Skeletal muscle tissue (tissue), 4 donors: ENCODE data around the gene ARHGDIB. TPM values are rescaled to one million over a fixed set of nuclear protein-coding genes. Genes with fewer than 3 reads are reported as not detected.

Source experiments
- H3K27ac ChIP-seq: one replicate; pipeline ENCODE4 v1.7.0; 2013; ENCODE audit warnings: mild to moderate bottlenecking, low read depth, low read length, inconsistent platforms
- H3K27me3 ChIP-seq, 3 donors: one replicate each; pipeline ENCODE4 v1.7.0; 2013; ENCODE audit warnings: low read length in 3 of 3; ENCODE audit not compliant: control insufficient read depth in 3 of 3, insufficient read depth in 3 of 3
- H3K36me3 ChIP-seq, 3 donors: one replicate each; pipeline ENCODE4 v1.7.0; 2013; ENCODE audit warnings: low read length in 3 of 3; ENCODE audit not compliant: control insufficient read depth in 3 of 3, insufficient read depth in 3 of 3
- H3K4me1 ChIP-seq, 3 donors: one replicate each; pipeline ENCODE4 v1.7.0; 2013; ENCODE audit warnings: low read length in 3 of 3, mild to moderate bottlenecking in 3 of 3; ENCODE audit not compliant: control insufficient read depth in 3 of 3, insufficient read depth in 3 of 3
- H3K4me3 ChIP-seq, 3 donors: one replicate each; pipeline ENCODE4 v1.7.0; 2013; ENCODE audit warnings: low read length in 3 of 3
- H3K9ac ChIP-seq, 3 donors: one replicate each; pipeline ENCODE4 v1.7.0; 2013; ENCODE audit warnings: low read length in 3 of 3, mild to moderate bottlenecking in 3 of 3, moderate library complexity in 2 of 3, low read depth in 1 of 3
- H3K9me3 ChIP-seq, 3 donors: one replicate each; pipeline ENCODE4 v1.7.0; 2013; ENCODE audit warnings: low read length in 3 of 3; ENCODE audit not compliant: control insufficient read depth in 3 of 3
- total RNA-seq: library from RNA; depleted of rRNA; stranded (reverse); fragments of >200 nt; gene quantifications from one replicate; pipeline ENCODE4 v1.2.3, GENCODE V29; 2014
- donor health status: Osteomylitis.

The ARHGDIB gene
- 17.2 TPM for total RNA-seq

DNA sequence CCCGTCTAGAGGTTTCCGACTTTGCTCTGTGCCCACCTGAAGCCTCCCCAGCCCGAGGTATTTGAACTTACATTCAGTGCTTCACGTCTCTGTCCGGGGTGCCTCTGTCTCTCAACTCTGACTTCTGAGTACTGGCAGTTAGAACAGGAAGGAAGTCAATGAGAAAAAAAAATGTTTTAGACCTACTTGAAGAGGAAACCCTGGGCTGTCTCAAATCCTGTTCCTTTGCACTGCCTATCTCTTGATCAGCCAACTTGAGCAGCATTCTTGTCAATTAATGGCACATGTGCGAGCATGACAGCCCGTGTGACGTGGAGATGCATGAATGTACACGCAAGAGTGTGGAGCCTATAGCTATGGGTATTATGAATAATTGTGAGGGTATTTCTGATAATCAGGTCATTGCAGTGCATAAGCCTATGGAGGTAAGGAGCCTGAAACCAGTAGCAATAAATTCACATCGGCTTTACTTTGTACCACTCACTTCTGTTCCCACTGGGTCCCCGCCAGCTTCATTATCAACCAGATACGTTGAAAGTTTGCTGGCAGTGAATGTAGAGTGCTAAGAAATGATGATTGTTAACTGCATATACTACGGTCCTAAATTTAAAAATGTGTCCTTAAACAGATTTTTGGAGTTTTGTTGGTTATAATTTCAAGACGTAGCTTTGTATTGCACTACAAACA, at the start of gene ARHGDIB:
TSS of gene ARHGDIB (minus strand) at position 136 of the 687 bp plus-strand sequence. CDS start 10,889 bp downstream, outside the sequence.
- Histone ChIP-seq H3K4me1 (peaks cover 0 to 4% (median 0%) of the 10 kb centered on the region in 3 donors), H3K4me3 (peak within 1 kb of the TSS; percentile 51 to 75 (median 58)), H3K27ac (peak within 1 kb of the TSS; percentile 71), H3K9me3 (no peaks in the 10 kb centered on the region), H3K27me3 (no peaks in the 10 kb centered on the region), H3K36me3 (no peaks in the 10 kb centered on the region), H3K9ac (peak within 1 kb of the TSS; percentile 10 to 60 (median 40))

DNA sequence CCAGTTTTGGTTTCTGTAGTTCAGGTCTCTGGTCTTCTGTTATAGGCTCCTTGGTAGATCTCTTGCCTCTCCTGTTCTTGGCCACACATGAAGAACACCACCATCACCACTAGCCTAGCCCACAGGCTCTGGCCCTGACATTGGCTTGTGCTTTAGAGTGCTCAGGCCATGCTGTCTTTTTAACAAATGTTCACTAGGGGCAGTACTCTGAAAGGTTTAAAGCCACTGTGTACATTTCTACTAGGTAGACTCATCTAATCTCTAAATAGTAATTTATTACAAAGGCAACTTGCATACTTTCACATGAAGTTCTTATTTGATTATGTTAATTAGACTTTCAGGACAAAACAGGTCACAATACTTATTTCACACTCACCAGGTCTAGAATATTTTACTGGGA, 49.8 kb upstream of the ARHGDIB start:
- H3K27ac ChIP-seq: no peak overlapping the region

DNA sequence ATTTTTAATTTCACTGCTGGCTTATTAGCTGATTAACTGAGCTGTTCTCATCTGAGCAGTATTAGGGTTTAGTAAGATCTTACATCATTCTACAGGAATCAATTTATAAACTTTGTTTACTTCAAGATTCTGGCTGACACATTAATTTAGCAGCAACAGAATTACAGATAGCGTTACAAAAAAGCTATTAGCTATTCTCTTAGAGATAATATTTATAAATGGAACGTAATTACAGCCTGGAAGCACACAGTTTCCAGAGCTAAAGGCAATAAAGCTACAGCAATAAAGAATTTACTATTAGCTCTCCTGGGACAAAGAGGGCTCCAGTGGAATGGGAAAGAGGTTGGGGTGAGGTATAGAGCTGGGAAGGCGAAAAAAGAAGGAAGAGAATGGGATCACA, 46.1 kb upstream of the ARHGDIB start:
- Histone ChIP-seq H3K27me3 (no peaks in the 10 kb centered on the region), H3K4me1 (no peaks in the 10 kb centered on the region), H3K9ac (no peak overlapping the region), H3K4me3 (no peak overlapping the region), H3K9me3 (no peaks in the 10 kb centered on the region), H3K27ac (peak overlapping the region; percentile 9), H3K36me3 (no peaks in the 10 kb centered on the region)

More for the DNA sequence above, 49.8 kb upstream of the ARHGDIB start:
- no peaks in the 10 kb centered on the region for H3K9me3 ChIP-seq
- no peaks in the 10 kb centered on the region for H3K4me1 ChIP-seq
- no peaks in the 10 kb centered on the region for H3K27me3 ChIP-seq
- H3K9ac ChIP-seq: no peak overlapping the region
- H3K4me3 ChIP-seq: no peak overlapping the region
- H3K36me3 ChIP-seq: no peaks in the 10 kb centered on the region

DNA sequence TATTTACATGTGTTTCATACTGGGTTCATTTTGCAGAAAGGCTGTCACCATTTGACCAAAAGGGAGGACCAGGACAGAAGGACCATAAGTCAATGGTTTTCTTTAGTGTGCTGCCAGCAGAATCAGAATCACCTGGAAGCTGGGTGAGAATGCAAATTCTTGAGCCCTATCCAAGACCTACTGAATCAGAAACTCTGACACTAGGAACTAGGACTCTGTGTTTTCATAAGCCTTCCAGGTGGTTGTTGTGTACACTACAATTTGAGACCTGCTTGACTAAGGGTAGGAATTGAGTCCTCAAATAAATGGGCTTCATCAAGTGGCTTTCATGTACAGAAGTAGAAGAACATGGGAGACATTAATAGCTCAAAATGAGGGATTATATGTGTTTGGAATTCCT, 43.7 kb upstream of the ARHGDIB start:
- Histone ChIP-seq H3K27ac (no peak overlapping the region), H3K9ac (no peak overlapping the region), H3K4me1 (peaks cover 10 to 12% (median 11%) of the 10 kb centered on the region in 3 donors), H3K4me3 (no peak overlapping the region), H3K27me3 (no peaks in the 10 kb centered on the region), H3K36me3 (no peaks in the 10 kb centered on the region), H3K9me3 (no peaks in the 10 kb centered on the region)

DNA sequence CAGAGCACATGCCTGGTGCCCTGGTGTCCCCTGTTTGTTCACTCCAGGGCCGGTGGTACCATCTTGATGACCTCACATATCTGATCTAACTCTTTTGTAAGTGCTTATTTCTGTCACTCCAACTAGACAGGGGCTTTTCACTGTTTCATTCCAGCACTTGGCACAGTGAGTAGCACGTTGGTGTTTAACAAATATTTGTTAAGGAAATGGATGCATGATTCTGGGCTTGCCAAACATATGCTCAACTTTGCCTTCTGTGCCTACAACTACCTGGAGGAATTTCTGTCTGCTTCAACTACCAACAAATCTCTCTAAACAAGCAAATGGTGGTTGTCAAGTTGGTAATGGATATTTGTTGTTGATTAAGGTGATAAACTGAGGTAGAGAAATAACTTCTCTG, 43.0 kb upstream of the ARHGDIB start:
- Histone ChIP-seq H3K4me3 (no peak overlapping the region), H3K4me1 (peaks cover 10 to 12% (median 11%) of the 10 kb centered on the region in 3 donors), H3K27ac (no peak overlapping the region), H3K9me3 (no peaks in the 10 kb centered on the region), H3K27me3 (no peaks in the 10 kb centered on the region), H3K36me3 (no peaks in the 10 kb centered on the region), H3K9ac (no peak overlapping the region)

DNA sequence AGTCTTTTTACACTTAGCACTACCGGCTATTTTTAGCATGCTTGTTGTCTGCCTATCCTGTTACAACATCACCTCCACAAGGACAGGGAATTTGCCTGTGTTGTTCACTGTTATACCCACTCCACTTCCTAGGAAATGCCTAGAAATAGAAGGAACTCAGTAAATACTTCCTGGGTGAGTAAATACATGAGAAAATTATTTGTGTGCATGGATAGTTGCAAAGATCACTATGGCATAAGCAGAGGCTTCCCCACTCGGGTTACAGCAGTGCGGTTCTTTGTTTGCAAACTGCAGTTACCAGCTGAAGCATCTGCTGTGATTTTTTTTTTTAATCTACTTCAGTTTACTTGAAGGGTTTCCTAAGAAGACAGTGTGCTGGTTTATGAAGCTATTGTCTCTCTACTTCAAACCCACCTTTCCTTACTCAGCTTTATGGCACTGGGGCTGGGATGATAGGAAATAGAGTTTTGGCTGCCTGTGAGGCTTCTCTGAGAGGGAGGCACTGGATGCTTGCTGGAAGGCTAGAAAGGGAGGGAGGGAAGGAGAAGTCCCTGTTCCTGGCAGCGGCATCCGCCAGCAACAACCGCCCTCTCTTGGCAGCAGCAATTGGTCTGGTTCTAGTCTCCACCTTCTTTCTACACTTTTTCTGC, 40.5 kb upstream of the ARHGDIB start:
- Histone ChIP-seq H3K4me3 (peak overlapping the region; percentile 41 to 68 (median 47)), H3K9ac (peak overlapping the region; percentile 10 to 65 (median 63)), H3K36me3 (no peaks in the 10 kb centered on the region), H3K27ac (peak overlapping the region; percentile 19), H3K4me1 (peaks cover 10 to 12% (median 11%) of the 10 kb centered on the region in 3 donors), H3K27me3 (no peaks in the 10 kb centered on the region), H3K9me3 (no peaks in the 10 kb centered on the region)

DNA sequence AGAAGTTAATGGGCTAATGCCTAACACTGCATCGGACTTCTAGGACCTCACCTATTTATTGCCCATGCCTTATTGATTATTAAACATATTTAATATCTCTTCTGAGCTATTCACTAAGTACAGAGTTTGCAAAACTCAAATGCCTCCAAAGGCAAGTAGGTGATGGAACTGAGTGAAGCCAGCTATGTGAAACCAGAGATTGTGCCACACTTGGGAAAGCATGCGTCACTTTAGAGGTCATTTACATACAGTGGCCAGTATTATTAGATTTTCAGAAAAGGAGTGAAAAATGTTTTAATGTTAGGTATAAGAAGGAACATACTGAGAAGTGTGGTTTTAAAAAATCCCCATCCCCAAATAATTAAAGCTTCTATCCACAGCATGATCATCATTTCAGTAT, 39.2 kb upstream of the ARHGDIB start:
- no peaks in the 10 kb centered on the region for H3K36me3 ChIP-seq
- peaks cover 10 to 12% (median 12%) of the 10 kb centered on the region in 3 donors for H3K4me1 ChIP-seq
- H3K9me3 ChIP-seq: no peaks in the 10 kb centered on the region
- no peaks in the 10 kb centered on the region for H3K27me3 ChIP-seq
- H3K4me3 ChIP-seq: no peak overlapping the region
- no peak overlapping the region for H3K27ac ChIP-seq
- H3K9ac ChIP-seq: no peak overlapping the region

DNA sequence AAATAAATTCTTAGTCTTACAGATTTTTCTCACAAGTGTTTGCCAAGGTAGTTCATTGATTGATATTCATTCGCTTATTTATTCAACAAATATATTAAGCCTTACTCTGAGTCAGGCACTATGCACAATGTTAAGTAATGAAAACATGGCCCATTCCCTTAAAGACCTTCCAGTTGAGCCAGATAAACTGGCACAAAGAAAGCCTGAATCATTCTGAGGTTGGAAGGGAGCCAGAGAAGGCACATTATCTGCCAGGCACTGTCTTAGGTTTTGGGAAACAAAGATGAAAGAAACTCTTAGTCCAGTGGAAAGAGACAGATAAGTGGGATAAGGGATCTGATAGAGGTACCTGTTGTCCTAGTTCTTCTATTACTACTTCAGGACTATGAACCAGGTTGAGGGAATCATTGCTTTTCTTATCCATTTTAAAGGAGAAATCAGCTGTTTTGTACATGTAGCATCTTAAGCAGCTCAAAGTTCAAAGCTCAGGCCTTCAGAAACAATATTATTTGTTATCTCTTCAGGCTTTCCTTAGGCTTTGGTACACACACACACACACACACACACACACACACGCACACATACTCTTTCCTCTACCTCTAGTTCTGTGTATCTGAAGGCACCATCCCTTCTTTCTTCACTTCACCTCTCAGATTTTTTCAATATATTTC, 38.4 kb upstream of the ARHGDIB start:
- H3K36me3 ChIP-seq: no peaks in the 10 kb centered on the region
- no peak overlapping the region for H3K27ac ChIP-seq
- H3K9me3 ChIP-seq: no peaks in the 10 kb centered on the region
- H3K4me1 ChIP-seq: peaks cover 10 to 13% (median 12%) of the 10 kb centered on the region in 3 donors
- no peak overlapping the region for H3K9ac ChIP-seq
- no peak overlapping the region for H3K4me3 ChIP-seq
- H3K27me3 ChIP-seq: no peaks in the 10 kb centered on the region

DNA sequence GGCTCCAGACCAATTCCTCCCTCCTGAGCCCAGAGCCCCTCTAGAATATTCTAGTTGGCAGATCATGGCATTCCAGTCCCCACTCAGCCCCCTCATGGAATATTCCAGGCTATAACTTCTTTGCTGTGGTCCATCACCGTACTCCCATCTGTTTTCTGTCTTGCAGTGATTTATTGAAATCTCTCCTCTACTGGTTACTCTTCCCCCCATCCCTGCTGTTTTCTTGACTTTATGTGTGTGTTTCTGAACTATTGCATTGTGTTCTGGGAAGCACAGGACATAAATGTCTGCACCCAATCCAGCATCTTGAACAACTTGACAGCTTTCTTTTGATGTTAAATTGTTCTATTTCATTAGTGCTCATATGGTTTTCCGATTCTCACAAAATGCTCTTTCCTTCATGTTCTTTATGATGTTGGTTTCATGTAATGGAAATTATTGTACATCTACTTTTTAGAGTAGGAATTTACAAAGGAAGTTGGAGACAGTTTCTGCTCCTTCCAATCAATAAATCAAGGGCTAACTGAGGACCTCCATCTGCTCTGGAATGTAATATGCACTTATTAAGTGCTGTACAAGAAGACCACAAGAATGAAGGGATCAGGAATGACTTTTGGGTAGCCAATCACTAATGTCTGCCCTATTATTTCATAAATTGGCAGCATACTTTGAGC, 37.8 kb upstream of the ARHGDIB start:
- no peaks in the 10 kb centered on the region for H3K9me3 ChIP-seq
- H3K27me3 ChIP-seq: no peaks in the 10 kb centered on the region
- no peak overlapping the region for H3K4me3 ChIP-seq
- no peak overlapping the region for H3K27ac ChIP-seq
- no peaks in the 10 kb centered on the region for H3K36me3 ChIP-seq
- H3K9ac ChIP-seq: no peak overlapping the region
- peaks cover 10 to 13% (median 12%) of the 10 kb centered on the region in 3 donors for H3K4me1 ChIP-seq
